Mesothelial cell of epicardium (in vitro differentiated cells): Measurements from ENCODE around the gene HDAC9. TPM values are rescaled to one million over a fixed set of nuclear protein-coding genes. Genes with fewer than 3 reads are reported as not detected.

Experiments
- DNase-seq, 2 experiments: peaks; one replicate each; pipeline ENCODE4 v3.0.0; 2021; ENCODE audit warnings: low spot score in 2 of 2; ENCODE audit not compliant: unreplicated experiment in 2 of 2
- H3K27ac Mint-ChIP-seq: 2 replicates; pipeline ENCODE4 v1.8.0; 2021; ENCODE audit warnings: mixed read lengths
- H3K27me3 Mint-ChIP-seq: 2 replicates; pipeline ENCODE4 v1.8.0; 2021; ENCODE audit warnings: low read depth, mixed read lengths
- H3K36me3 Mint-ChIP-seq: 2 replicates; pipeline ENCODE4 v1.8.0; 2021; ENCODE audit warnings: mixed read lengths
- H3K4me1 Mint-ChIP-seq: 2 replicates; pipeline ENCODE4 v1.8.0; 2021; ENCODE audit warnings: mixed read lengths
- H3K4me3 Mint-ChIP-seq: 2 replicates; pipeline ENCODE4 v1.8.0; 2021; ENCODE audit warnings: mild to moderate bottlenecking, moderate library complexity, mixed read lengths
- H3K9me3 Mint-ChIP-seq: 2 replicates; pipeline ENCODE4 v1.8.0; 2021; ENCODE audit warnings: mixed read lengths
- CTCF ChIP-seq: fragments of 200-600 bp; sonication (generic); IDR thresholded peaks from one replicate; pipeline ENCODE4 v1.5.0; 2021; ENCODE audit warnings: antibody characterized with exemption; ENCODE audit not compliant: unreplicated experiment
- total RNA-seq: library from RNA; stranded (reverse); gene quantifications from 3 replicates; pipeline ENCODE4 v1.2.1, GENCODE V29; 2021

The HDAC9 gene
- total RNA-seq, 1 donor from 2014 or later, result 37.4 TPM

GRCh38 chr7:18890134-18890533 is 394.6 kb downstream of the HDAC9 start:
- no peak for DNase-seq
- H3K27me3 Mint-ChIP-seq, result no peaks in the 10 kb centered on the region
- no peaks in the 10 kb centered on the region for H3K36me3 Mint-ChIP-seq
- H3K4me3 Mint-ChIP-seq, result no peak overlapping the region
- peaks cover 20% of the 10 kb centered on the region for H3K4me1 Mint-ChIP-seq
- H3K27ac Mint-ChIP-seq, result peak overlapping the region; percentile 87
- no peak for TF ChIP-seq CTCF
- H3K9me3 Mint-ChIP-seq, result peaks cover 4% of the 10 kb centered on the region

DNA sequence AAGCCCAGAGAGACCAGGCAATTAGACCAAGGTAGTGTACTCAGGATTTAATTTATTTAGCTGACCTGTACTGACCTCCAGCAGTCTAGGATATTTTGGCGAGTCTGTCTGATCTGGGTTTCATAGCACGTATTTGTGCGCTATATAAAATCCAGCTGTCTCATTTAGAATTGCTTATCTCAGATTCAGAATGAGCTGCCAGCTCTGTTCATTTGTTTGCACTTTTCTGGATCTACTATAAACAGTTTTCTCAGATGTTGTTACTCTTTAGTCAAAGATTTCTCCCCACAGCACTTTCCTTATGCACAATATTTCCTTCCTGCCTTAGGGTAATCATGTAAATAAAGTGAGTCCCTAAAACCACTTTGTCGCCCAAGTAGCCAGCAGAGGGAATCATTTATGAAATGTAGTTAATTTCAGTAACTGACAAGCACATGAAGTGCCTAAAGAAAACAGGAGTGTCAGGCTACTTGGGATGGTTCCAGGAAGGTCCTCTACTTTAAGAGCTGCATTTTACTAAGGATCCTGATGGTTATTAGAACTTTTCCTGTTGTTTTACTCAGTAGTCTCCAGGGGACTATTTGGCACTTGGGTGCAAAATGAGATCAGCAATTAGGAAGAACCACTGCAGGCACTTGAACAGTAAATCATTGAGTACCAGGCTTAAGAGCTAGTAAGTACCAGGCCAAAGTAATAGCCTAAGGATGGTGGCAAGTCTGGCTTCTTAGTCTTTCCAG is 395.5 kb downstream of the HDAC9 start:
- Mint-ChIP-seq H3K4me1 (peaks cover 20% of the 10 kb centered on the region), H3K4me3 (no peak overlapping the region), H3K9me3 (peaks cover 4% of the 10 kb centered on the region), H3K27me3 (no peaks in the 10 kb centered on the region), H3K27ac (peak overlapping the region; percentile 87), H3K36me3 (no peaks in the 10 kb centered on the region)
- no peak for DNase-seq
- TF ChIP-seq CTCF, result no peak

- Mint-ChIP-seq H3K4me3 (no peak overlapping the region), H3K9me3 (no peaks in the 10 kb centered on the region), H3K4me1 (peaks cover 30% of the 10 kb centered on the region), H3K27me3 (no peaks in the 10 kb centered on the region), H3K36me3 (no peaks in the 10 kb centered on the region), H3K27ac (no peak overlapping the region)
- no peak for DNase-seq
- no peak for TF ChIP-seq CTCF
Observed at GRCh38 chr7:18893156-18893555, 397.6 kb downstream of the HDAC9 start.

DNA sequence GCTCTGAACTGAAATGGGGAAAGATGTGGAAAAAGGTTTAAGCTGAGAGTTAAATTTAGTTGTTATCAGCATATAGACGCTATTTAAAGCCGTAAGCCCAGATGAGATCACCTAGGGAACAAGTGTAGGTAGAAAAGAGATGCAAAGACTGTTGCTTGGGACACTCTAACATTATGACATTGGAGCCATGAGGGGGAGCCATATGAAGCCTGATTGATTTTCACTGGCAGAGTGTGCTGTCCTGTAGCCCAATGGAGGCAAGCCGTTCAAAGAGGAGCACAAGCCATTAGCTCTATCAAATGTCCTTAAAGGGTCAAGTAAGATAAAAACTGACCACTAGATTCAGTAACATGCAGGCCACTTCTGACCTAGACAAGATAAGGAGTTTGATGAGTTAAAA is 398.6 kb downstream of the HDAC9 start:
- Mint-ChIP-seq H3K4me3 (no peak overlapping the region), H3K27ac (no peak overlapping the region), H3K27me3 (no peaks in the 10 kb centered on the region), H3K36me3 (no peaks in the 10 kb centered on the region), H3K9me3 (no peaks in the 10 kb centered on the region), H3K4me1 (peaks cover 29% of the 10 kb centered on the region)
- no peak for TF ChIP-seq CTCF
- DNase-seq, result no peak

- Mint-ChIP-seq H3K27ac (no peak overlapping the region), H3K36me3 (no peaks in the 10 kb centered on the region), H3K27me3 (no peaks in the 10 kb centered on the region), H3K4me1 (peaks cover 26% of the 10 kb centered on the region), H3K4me3 (no peak overlapping the region), H3K9me3 (no peaks in the 10 kb centered on the region)
- no peak for DNase-seq
- no peak for TF ChIP-seq CTCF
Observed at GRCh38 chr7:18895456-18895855, 399.9 kb downstream of the HDAC9 start.
